COR-L47 (cell line): ENCODE results near the gene TMLHE.
"Not testable (repeated sequence)": the region's sequence is repeated elsewhere in the genome, so short reads cannot be mapped to it uniquely, and the experiment has no call there.

Source experiments
- DNase-seq: peaks from one replicate; lab custom pipeline; 2025; lab: John Stamatoyannopoulos, UW

TMLHE gene

GRCh38 chrX:155491421-155491820 is 121.3 kb downstream of the TMLHE start:
- DNase-seq = not testable (repeated sequence)

- DNase-seq = not testable (repeated sequence)
Measured at GRCh38 chrX:155477136-155477535, 135.6 kb downstream of the TMLHE start.

- DNase-seq = not testable (repeated sequence)
Measured at GRCh38 chrX:155466269-155466938, 146.3 kb downstream of the TMLHE start.

GRCh38 chrX:155460501-155460900 is 152.3 kb downstream of the TMLHE start:
- not testable (repeated sequence) for DNase-seq

- DNase-seq = not testable (repeated sequence)
Measured at GRCh38 chrX:155458471-155458870, 154.3 kb downstream of the TMLHE start, which contains the start of gene F8A3. F8A3 (minus strand) TSS chrX:155458620; CDS start chrX:155458600, 20 bp downstream.

GRCh38 chrX:155457761-155458447 is 154.8 kb downstream of the TMLHE start:
- DNase-seq = not testable (repeated sequence)

GRCh38 chrX:155441097-155441496 is 171.7 kb downstream of the TMLHE start:
- DNase-seq = no peak
